Thymus (tissue), 11 donors: ENCODE results near the gene GRID2. TPM values are rescaled to one million over a fixed set of nuclear protein-coding genes. Genes with fewer than 3 reads are reported as not detected.

Experiments used
- DNase-seq, 9 donors: peaks; one replicate each; pipeline ENCODE4 v3.0.0-alpha.2; 2013; ENCODE audit warnings: low spot score in 9 of 9, low read depth in 6 of 9, missing footprints in 1 of 9
- H3K27ac ChIP-seq, 2 donors: one replicate each; pipeline ENCODE4 v1.5.1; 2013; ENCODE audit warnings: control low read depth in 1 of 2, low read depth in 1 of 2, low read length in 1 of 2, mild to moderate bottlenecking in 1 of 2, moderate library complexity in 1 of 2
- H3K27me3 ChIP-seq, 2 donors: one replicate each; pipeline ENCODE4 v1.5.1; 2013; ENCODE audit warnings: low read length in 1 of 2; ENCODE audit not compliant: control insufficient read depth in 2 of 2, insufficient read depth in 1 of 2
- H3K36me3 ChIP-seq, 2 donors: one replicate each; pipeline ENCODE4 v1.5.1; 2013; ENCODE audit warnings: low read length in 1 of 2, mild to moderate bottlenecking in 1 of 2, moderate library complexity in 1 of 2; ENCODE audit not compliant: control insufficient read depth in 2 of 2, insufficient read depth in 2 of 2
- H3K4me1 ChIP-seq, 2 donors: one replicate each; pipeline ENCODE4 v1.5.1; 2013; ENCODE audit warnings: low read length in 2 of 2; ENCODE audit not compliant: control insufficient read depth in 2 of 2, insufficient read depth in 2 of 2
- H3K4me3 ChIP-seq, 2 donors: one replicate each; pipeline ENCODE4 v1.5.1; 2013; ENCODE audit warnings: low read length in 2 of 2, control low read depth in 1 of 2, mild to moderate bottlenecking in 1 of 2
- H3K9me3 ChIP-seq, 2 donors: one replicate each; pipeline ENCODE4 v1.5.1; 2013; ENCODE audit warnings: low read length in 1 of 2, mild to moderate bottlenecking in 1 of 2; ENCODE audit not compliant: control insufficient read depth in 2 of 2, insufficient read depth in 1 of 2
- WGBS: extraction: QIAGEN DNeasy Blood & Tissue Kit; methylation state at CpG from one replicate; pipeline ENCODE4 v1.1.7; 2013; 5-methylcytosine and 5-hydroxymethylcytosine counted together
- polyA plus RNA-seq: library from polyadenylated mRNA; stranded (reverse); fragments of 200-250 nt; gene quantifications from one replicate; pipeline ENCODE4 v1.2.3, GENCODE V29; 2013
- total RNA-seq: library from RNA; stranded (reverse); fragments of 120-200 nt; gene quantifications from one replicate; pipeline ENCODE4 v1.2.4, GENCODE V29; 2013
- donor health status: healthy.

The GRID2 gene
- total and polyA plus RNA-seq, 2 donors, result 0.05 to 0.09 TPM

DNA sequence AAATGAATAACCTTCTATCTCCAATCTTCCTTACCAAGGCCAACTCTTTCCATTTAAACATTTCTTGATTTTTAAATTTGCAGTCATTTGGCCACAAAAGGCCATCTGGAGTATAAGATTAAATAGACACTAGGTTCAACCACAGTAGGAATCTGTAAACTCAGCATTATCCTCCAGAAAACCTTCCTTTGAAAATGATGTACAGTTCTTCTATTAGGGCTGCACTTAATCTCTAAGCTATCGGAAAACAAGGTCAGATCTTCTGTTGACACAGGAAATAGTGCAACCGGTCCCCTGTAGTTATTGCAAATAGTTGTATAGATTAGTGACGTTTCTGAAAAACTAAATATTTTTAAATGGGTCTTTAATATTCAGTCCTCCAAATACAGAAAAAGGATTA lies 1165.8 kb downstream of the GRID2 start:
- H3K4me1 ChIP-seq, result no peaks in the 10 kb centered on the region
- H3K27me3 ChIP-seq, result no peaks in the 10 kb centered on the region
- no peaks in the 10 kb centered on the region for H3K36me3 ChIP-seq
- WGBS, result 95% methylated on average over 3 of the region's 3 CpGs
- DNase-seq, result no peak
- no peak overlapping the region for H3K27ac ChIP-seq
- H3K4me3 ChIP-seq, result no peak overlapping the region
- H3K9me3 ChIP-seq, result no peaks in the 10 kb centered on the region

DNA sequence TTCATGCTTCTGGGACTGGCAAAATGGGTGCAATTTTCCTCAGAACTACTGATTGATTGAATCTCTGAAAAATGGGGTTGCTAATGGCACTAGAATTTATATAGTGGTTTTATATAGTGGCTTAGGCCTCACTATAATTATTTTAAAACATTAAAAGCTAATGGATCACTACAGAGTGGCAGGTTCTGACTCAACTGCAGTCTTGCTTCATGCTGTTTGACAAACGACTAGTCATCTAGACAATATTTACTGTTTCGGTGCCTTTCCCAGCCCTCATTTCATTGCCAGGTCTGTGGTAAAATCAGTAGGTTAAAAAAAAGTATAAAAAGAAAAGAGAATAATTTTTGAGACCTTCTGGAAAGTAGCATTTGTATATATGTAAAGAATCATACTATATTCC lies 1172.0 kb downstream of the GRID2 start:
- no peaks in the 10 kb centered on the region for H3K27me3 ChIP-seq
- WGBS, result 90% methylated on average over 2 of the region's 2 CpGs
- no peak overlapping the region for H3K27ac ChIP-seq
- H3K4me1 ChIP-seq, result no peaks in the 10 kb centered on the region
- H3K36me3 ChIP-seq, result no peaks in the 10 kb centered on the region
- no peak overlapping the region for H3K4me3 ChIP-seq
- no peaks in the 10 kb centered on the region for H3K9me3 ChIP-seq
- DNase-seq, result no peak

DNA sequence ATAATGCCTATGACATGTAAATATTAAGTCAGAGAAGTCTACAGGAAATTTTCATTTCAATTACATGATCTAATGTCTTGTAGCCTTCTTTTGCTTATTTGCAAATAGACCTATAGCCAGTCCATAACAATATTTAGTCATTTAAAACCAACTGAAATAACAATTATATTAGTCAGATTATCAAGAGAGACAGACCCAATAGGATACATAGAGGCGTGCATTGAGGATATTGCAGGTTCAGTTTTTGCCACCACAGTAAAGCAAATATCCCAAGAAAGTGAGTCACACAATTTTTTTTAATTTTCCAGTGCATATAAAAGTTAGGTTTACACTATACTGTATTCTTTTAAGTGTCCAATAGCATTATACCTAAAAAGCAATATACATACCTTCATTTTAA lies 1175.0 kb downstream of the GRID2 start:
- Histone ChIP-seq H3K4me3 (no peak overlapping the region), H3K9me3 (no peaks in the 10 kb centered on the region), H3K4me1 (no peaks in the 10 kb centered on the region), H3K36me3 (no peaks in the 10 kb centered on the region), H3K27ac (no peak overlapping the region), H3K27me3 (no peaks in the 10 kb centered on the region)
- 99% methylated on average over 1 of the region's 1 CpG for WGBS
- no peak for DNase-seq

DNA sequence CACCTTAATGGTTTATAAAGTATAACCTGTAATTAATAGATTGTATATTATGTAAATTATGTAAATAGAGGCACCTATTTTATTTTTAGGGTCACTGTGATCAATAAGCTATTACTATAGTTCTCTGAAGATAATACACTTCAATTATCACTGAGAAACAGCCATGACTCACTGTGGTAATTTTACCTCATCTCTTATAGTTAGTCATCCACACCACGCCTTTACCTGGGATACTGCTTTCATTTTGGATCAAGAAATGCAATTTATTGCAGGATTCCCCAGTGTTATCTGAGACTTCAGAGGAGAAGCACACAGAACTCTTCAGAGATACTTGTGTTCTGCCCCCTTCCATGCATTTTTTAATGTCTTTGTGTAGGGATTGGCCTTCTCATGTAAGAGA lies 1176.7 kb downstream of the GRID2 start:
- H3K4me1 ChIP-seq, result no peaks in the 10 kb centered on the region
- WGBS, result 79% methylated on average over 1 of the region's 1 CpG

DNA sequence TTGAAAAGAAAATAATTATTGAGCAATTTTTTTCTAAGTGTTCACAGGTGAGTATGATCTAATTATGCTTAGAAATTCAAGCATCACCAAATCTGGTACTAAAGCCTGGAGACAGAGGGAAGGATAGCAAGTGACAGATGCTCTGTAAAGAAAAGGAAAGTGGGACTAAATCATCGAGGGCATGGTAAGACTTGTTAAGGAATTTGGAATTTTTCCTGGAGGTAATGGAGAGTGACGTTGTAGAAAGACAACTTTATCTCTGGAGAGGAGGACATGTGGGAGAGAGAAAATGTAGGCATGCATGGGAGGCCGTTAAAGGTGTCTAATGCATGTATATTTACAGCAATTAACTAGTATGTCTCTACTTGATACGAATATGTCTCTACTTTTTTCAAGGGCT lies 1191.6 kb downstream of the GRID2 start:
- WGBS, result 87% methylated on average over 4 of the region's 4 CpGs
- Histone ChIP-seq H3K4me3 (no peak overlapping the region), H3K27ac (no peak overlapping the region), H3K4me1 (no peaks in the 10 kb centered on the region), H3K27me3 (no peaks in the 10 kb centered on the region), H3K36me3 (no peaks in the 10 kb centered on the region), H3K9me3 (no peaks in the 10 kb centered on the region)
- no peak for DNase-seq

More for the DNA sequence above, 1176.7 kb downstream of the GRID2 start:
- Histone ChIP-seq H3K9me3 (no peaks in the 10 kb centered on the region), H3K4me3 (no peak overlapping the region), H3K27me3 (no peaks in the 10 kb centered on the region), H3K36me3 (no peaks in the 10 kb centered on the region), H3K27ac (no peak overlapping the region)
- no peak for DNase-seq

DNA sequence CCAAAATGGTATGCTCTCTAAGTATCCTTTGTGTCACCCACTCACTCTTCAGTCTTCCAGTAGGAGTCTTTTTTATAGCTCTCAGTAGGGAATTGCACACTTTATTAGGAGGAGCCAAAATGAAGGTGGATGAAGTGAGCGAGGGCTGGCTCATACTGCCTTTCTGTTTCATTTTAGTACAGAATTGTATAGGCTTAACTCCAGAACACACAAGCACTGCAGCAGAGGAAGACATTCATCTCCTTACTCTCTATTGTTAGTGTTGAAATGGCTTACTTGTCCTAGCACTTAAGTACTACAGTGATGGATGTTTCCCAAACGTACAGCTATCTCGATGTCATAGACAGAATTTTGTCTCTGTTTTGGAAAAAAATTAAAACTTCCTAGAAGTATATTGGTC lies 1197.5 kb downstream of the GRID2 start:
- H3K4me1 ChIP-seq, result no peaks in the 10 kb centered on the region
- H3K27me3 ChIP-seq, result no peaks in the 10 kb centered on the region
- H3K27ac ChIP-seq, result no peak overlapping the region
- H3K4me3 ChIP-seq, result no peak overlapping the region
- H3K36me3 ChIP-seq, result no peaks in the 10 kb centered on the region
- H3K9me3 ChIP-seq, result no peaks in the 10 kb centered on the region
- WGBS, result 86% methylated on average over 3 of the region's 3 CpGs
- DNase-seq, result no peak

DNA sequence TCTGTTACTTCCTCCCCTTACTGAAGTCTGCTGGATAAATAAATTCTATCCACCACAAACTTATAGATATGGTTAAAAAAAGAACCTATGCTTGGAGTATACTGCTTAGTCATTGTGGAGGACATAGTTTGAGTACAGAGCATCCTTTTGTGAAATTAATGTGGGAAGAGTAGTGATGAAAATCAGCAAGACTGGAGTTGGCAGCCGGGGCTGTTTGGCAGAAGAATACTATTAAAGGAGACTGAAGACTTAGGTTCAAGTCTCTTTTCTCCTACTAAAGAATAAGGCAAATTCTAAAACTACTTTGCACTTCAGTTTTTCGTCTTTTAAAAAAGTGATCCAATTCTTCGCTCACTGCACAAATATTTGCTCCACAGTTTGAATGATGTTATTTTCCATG lies 1198.2 kb downstream of the GRID2 start:
- Histone ChIP-seq H3K27ac (no peak overlapping the region), H3K4me3 (no peak overlapping the region), H3K9me3 (no peaks in the 10 kb centered on the region), H3K36me3 (no peaks in the 10 kb centered on the region), H3K4me1 (no peaks in the 10 kb centered on the region), H3K27me3 (no peaks in the 10 kb centered on the region)
- WGBS, result 94% methylated on average over 3 of the region's 3 CpGs
- no peak for DNase-seq

DNA sequence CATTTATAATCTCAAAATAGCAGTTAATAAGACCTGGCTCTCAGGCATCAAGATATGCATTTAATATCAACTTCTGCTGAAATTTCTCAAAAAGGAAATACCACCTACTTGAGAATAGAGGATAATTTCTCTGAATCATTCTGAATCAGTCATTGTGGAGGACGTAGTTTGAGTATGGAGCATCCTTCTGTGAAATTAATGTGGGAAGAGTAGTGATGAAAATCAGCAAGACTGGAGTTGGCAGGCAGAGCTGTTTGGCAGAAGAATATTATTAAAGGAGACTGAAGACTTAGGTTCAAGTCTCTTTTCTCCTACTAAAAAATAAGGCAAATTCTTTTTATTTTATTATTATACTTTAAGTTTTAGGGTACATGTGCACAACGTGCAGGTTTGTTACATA lies 1199.2 kb downstream of the GRID2 start:
- no peaks in the 10 kb centered on the region for H3K4me1 ChIP-seq
- no peaks in the 10 kb centered on the region for H3K36me3 ChIP-seq
- H3K27me3 ChIP-seq, result no peaks in the 10 kb centered on the region
- no peak for DNase-seq
- H3K9me3 ChIP-seq, result no peaks in the 10 kb centered on the region
- 89% methylated on average over 2 of the region's 2 CpGs for WGBS
- H3K4me3 ChIP-seq, result no peak overlapping the region
- H3K27ac ChIP-seq, result no peak overlapping the region

DNA sequence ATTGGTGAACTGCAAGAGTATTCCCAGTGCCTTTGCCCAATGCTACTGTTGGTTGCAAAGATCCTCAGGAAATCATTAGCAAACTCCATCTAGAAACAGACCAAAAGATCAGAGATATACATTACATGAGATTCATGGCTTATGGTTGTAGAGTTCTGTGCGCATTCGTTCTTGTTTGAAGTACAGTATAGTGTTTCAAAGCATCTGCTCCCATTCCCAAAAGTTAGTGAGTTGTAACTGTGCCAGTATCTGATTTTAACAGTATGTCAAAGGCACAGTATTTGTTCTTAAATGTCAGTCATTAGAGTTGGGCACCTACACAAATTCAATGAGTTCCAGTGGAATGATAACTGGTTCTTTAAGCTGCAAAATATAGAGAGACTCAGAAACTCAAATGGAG lies 1210.1 kb downstream of the GRID2 start:
- no peaks in the 10 kb centered on the region for H3K4me1 ChIP-seq
- no peak overlapping the region for H3K27ac ChIP-seq
- H3K4me3 ChIP-seq, result no peak overlapping the region
- no peak for DNase-seq
- no peaks in the 10 kb centered on the region for H3K36me3 ChIP-seq
- 94% methylated on average over 2 of the region's 2 CpGs for WGBS
- H3K9me3 ChIP-seq, result no peaks in the 10 kb centered on the region
- no peaks in the 10 kb centered on the region for H3K27me3 ChIP-seq

DNA sequence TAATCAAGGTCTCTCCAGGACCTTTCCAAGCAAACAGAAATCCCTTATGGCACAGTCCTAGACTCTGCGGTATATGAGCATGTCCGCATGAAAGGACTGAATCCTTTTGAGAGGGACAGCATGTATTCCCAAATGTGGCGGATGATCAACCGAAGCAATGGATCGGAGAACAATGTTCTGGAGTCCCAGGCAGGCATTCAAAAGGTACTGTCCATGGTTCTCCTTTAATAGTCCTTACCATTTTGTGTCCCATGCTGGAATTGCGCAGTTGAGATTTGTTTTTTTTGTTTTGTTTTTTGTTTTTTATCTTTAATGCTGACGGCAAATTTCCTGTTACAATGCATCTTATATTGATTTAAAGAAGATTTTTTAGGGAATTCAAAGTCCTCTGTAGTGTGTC lies 1211.4 kb downstream of the GRID2 start:
- Histone ChIP-seq H3K36me3 (no peaks in the 10 kb centered on the region), H3K27ac (no peak overlapping the region), H3K9me3 (no peaks in the 10 kb centered on the region), H3K27me3 (no peaks in the 10 kb centered on the region), H3K4me1 (no peaks in the 10 kb centered on the region), H3K4me3 (no peak overlapping the region)
- WGBS, result 99% methylated on average over 7 of the region's 7 CpGs
- DNase-seq, result no peak
